IPS DF 6.9 (cell line): ENCODE measurements around the gene HSP90B1.

Experiments used
- DNase-seq: peaks from one replicate; pipeline ENCODE4 v3.0.0-alpha.2; 2013; ENCODE audit warnings: low read depth, low spot score
- H3K27ac ChIP-seq: one replicate; pipeline ENCODE4 v1.5.1; 2013; ENCODE audit warnings: low read length, control low read depth
- H3K27me3 ChIP-seq: 2 replicates; pipeline ENCODE4 v1.6.1; 2013; ENCODE audit warnings: mild to moderate bottlenecking, low read length; ENCODE audit not compliant: control insufficient read depth, insufficient read depth
- H3K36me3 ChIP-seq: 2 replicates; pipeline ENCODE4 v1.6.1; 2013; ENCODE audit warnings: low read length; ENCODE audit not compliant: control insufficient read depth, insufficient read depth
- H3K4me1 ChIP-seq: 2 replicates; pipeline ENCODE4 v1.6.1; 2013; ENCODE audit warnings: low read length; ENCODE audit not compliant: control insufficient read depth, insufficient read depth
- H3K4me3 ChIP-seq: 2 replicates; pipeline ENCODE4 v1.5.1; 2013; ENCODE audit warnings: mild to moderate bottlenecking, low read length
- H3K9me3 ChIP-seq: 2 replicates; pipeline ENCODE4 v1.6.1; 2013; ENCODE audit warnings: low read length, inconsistent platforms; ENCODE audit not compliant: control insufficient read depth, insufficient read depth
- WGBS: extraction: QIAGEN DNeasy Blood & Tissue Kit; methylation state at CpG from one replicate; pipeline ENCODE4 v1.1.7; 2013; ENCODE audit warnings: mixed read lengths, missing lambda C conversion rate; ENCODE audit not compliant: insufficient read length, insufficient coverage; 5-methylcytosine and 5-hydroxymethylcytosine counted together

Gene HSP90B1

GRCh38 chr12:103930034-103930786 is at the start of gene HSP90B1:
TSS of gene HSP90B1 (plus strand) at chr12:103930410. CDS start at chr12:103930516, 106 bp downstream.
- DNase-seq = peak; percentile 99
- Histone ChIP-seq H3K9me3 (no peaks in the 10 kb centered on the region), H3K36me3 (peaks cover 8% of the 10 kb centered on the region; the same call in 1 of the 2 replicates), H3K27ac (no peak within 1 kb of the TSS), H3K4me3 (peak within 1 kb of the TSS; percentile 95), H3K27me3 (no peaks in the 10 kb centered on the region), H3K4me1 (peaks cover 2% of the 10 kb centered on the region; the same call in 1 of the 2 replicates)
- no CpG with 5 or more reads among the region's 56 CpGs for WGBS

GRCh38 chr12:103881261-103881660 is 48.9 kb upstream of the HSP90B1 start:
- no CpG with 5 or more reads among the region's 2 CpGs for WGBS
- Histone ChIP-seq H3K36me3 (no peaks in the 10 kb centered on the region), H3K27ac (no peak overlapping the region), H3K27me3 (no peaks in the 10 kb centered on the region), H3K4me1 (no peaks in the 10 kb centered on the region), H3K4me3 (no peak overlapping the region), H3K9me3 (no peaks in the 10 kb centered on the region)
- DNase-seq = no peak

- DNase-seq = no peak
- WGBS = no CpG with 5 or more reads among the region's 2 CpGs
- H3K4me3 ChIP-seq = no peak overlapping the region
- no peak overlapping the region for H3K27ac ChIP-seq
- no peaks in the 10 kb centered on the region for H3K27me3 ChIP-seq
- no peaks in the 10 kb centered on the region for H3K4me1 ChIP-seq
- H3K36me3 ChIP-seq = no peaks in the 10 kb centered on the region
- H3K9me3 ChIP-seq = no peaks in the 10 kb centered on the region
Measured at GRCh38 chr12:103882861-103883596, 47.2 kb upstream of the HSP90B1 start.

GRCh38 chr12:103883908-103884307 is 46.3 kb upstream of the HSP90B1 start:
- H3K27me3 ChIP-seq = no peaks in the 10 kb centered on the region
- no peak overlapping the region for H3K27ac ChIP-seq
- H3K4me1 ChIP-seq = no peaks in the 10 kb centered on the region
- DNase-seq = no peak
- H3K9me3 ChIP-seq = no peaks in the 10 kb centered on the region
- H3K4me3 ChIP-seq = no peak overlapping the region
- no peaks in the 10 kb centered on the region for H3K36me3 ChIP-seq
- no CpG with 5 or more reads among the region's 2 CpGs for WGBS

- Histone ChIP-seq H3K27ac (no peak overlapping the region), H3K36me3 (no peaks in the 10 kb centered on the region), H3K4me1 (no peaks in the 10 kb centered on the region), H3K9me3 (no peaks in the 10 kb centered on the region), H3K27me3 (no peaks in the 10 kb centered on the region), H3K4me3 (no peak overlapping the region)
- WGBS = no CpG with 5 or more reads among the region's 4 CpGs
- no peak for DNase-seq
Measured at GRCh38 chr12:103884316-103884715, 45.9 kb upstream of the HSP90B1 start.

GRCh38 chr12:103886195-103886797 is 43.9 kb upstream of the HSP90B1 start:
- Histone ChIP-seq H3K36me3 (no peaks in the 10 kb centered on the region), H3K27ac (no peak overlapping the region), H3K4me3 (no peak overlapping the region), H3K27me3 (no peaks in the 10 kb centered on the region), H3K4me1 (no peaks in the 10 kb centered on the region), H3K9me3 (no peaks in the 10 kb centered on the region)
- DNase-seq = no peak
- WGBS = no CpG with 5 or more reads among the region's 4 CpGs

- no peak for DNase-seq
- Histone ChIP-seq H3K4me1 (no peaks in the 10 kb centered on the region), H3K4me3 (no peak overlapping the region), H3K27me3 (no peaks in the 10 kb centered on the region), H3K9me3 (no peaks in the 10 kb centered on the region), H3K36me3 (no peaks in the 10 kb centered on the region), H3K27ac (no peak overlapping the region)
- no CpG with 5 or more reads among the region's 1 CpG for WGBS
Measured at GRCh38 chr12:103887738-103888137, 42.5 kb upstream of the HSP90B1 start.

GRCh38 chr12:103897316-103897715 is 32.9 kb upstream of the HSP90B1 start:
- H3K9me3 ChIP-seq = no peaks in the 10 kb centered on the region
- no peak overlapping the region for H3K27ac ChIP-seq
- no peak for DNase-seq
- no peaks in the 10 kb centered on the region for H3K4me1 ChIP-seq
- no peaks in the 10 kb centered on the region for H3K36me3 ChIP-seq
- H3K4me3 ChIP-seq = no peak overlapping the region
- H3K27me3 ChIP-seq = no peaks in the 10 kb centered on the region
- no CpG with 5 or more reads among the region's 3 CpGs for WGBS

- DNase-seq = no peak
- no peak overlapping the region for H3K27ac ChIP-seq
- WGBS = no CpG with 5 or more reads among the region's 7 CpGs
- H3K36me3 ChIP-seq = no peaks in the 10 kb centered on the region
- no peaks in the 10 kb centered on the region for H3K4me1 ChIP-seq
- H3K9me3 ChIP-seq = no peaks in the 10 kb centered on the region
- no peaks in the 10 kb centered on the region for H3K27me3 ChIP-seq
- H3K4me3 ChIP-seq = no peak overlapping the region
Measured at GRCh38 chr12:103901518-103902173, 28.6 kb upstream of the HSP90B1 start.

GRCh38 chr12:103903993-103904392 is 26.2 kb upstream of the HSP90B1 start:
- H3K27me3 ChIP-seq = no peaks in the 10 kb centered on the region
- H3K4me3 ChIP-seq = no peak overlapping the region
- H3K27ac ChIP-seq = no peak overlapping the region
- no peaks in the 10 kb centered on the region for H3K4me1 ChIP-seq
- H3K9me3 ChIP-seq = no peaks in the 10 kb centered on the region
- DNase-seq = no peak
- whole genome bisulfite sequencing = no CpG with 5 or more reads among the region's 1 CpG
- no peaks in the 10 kb centered on the region for H3K36me3 ChIP-seq
